H1 (cell line): Measurements from ENCODE around the gene GADL1. TPM values are rescaled to one million over a fixed set of nuclear protein-coding genes. Genes with fewer than 3 reads are reported as not detected.

Experiments used
- CTCF ChIA-PET: fragments of 300-600 bp; sonication (Branson Sonifier 250); formaldehyde crosslinking; loops from one replicate; lab custom pipeline; 2021; ENCODE audit not compliant: partially characterized antibody; lab: Charles Lee
- POLR2A ChIA-PET: fragments of 300-600 bp; sonication (Branson Sonifier 250); formaldehyde crosslinking; loops from one replicate; lab custom pipeline; 2021; ENCODE audit warnings: inconsistent platforms; ENCODE audit not compliant: partially characterized antibody; lab: Charles Lee
- DNase-seq, 2 experiments: peaks; one replicate each; pipeline versions ENCODE4 v3.0.0 to v3.0.0-alpha.2; 2010 to 2022; ENCODE audit warnings: low spot score in 2 of 2, low read depth in 1 of 2, mixed read lengths in 1 of 2
- FAIRE-seq: peaks from 2 replicates; lab custom pipeline; 2011; peaks lifted over from hg19 to GRCh38; lab: Jason Lieb, UNC
- H2AFZ ChIP-seq: 2 replicates; pipeline ENCODE4 v1.8.1; 2012; ENCODE audit warnings: low read length, inconsistent platforms
- H2AK5ac ChIP-seq: 2 replicates; pipeline ENCODE4 v1.6.1; 2013; ENCODE audit warnings: low read depth, low read length
- H2BK120ac ChIP-seq: replicated peaks from 2 replicates; pipeline ENCODE3; 2013; ENCODE audit warnings: low read depth, low read length, inconsistent platforms
- H2BK12ac ChIP-seq: 2 replicates; pipeline ENCODE4 v1.6.1; 2013; ENCODE audit warnings: low read depth, low read length
- H2BK15ac ChIP-seq: 2 replicates; pipeline ENCODE4 v1.6.1; 2013; ENCODE audit warnings: low read length
- H2BK20ac ChIP-seq: 2 replicates; pipeline ENCODE4 v1.6.1; 2013; ENCODE audit warnings: low read length
- H2BK5ac ChIP-seq: 2 replicates; pipeline ENCODE4 v1.6.1; 2013; ENCODE audit warnings: low read depth, low read length
- H3K14ac ChIP-seq: 2 replicates; pipeline ENCODE4 v1.6.1; 2013; ENCODE audit warnings: inconsistent platforms; ENCODE audit not compliant: insufficient read length
- H3K18ac ChIP-seq: 2 replicates; pipeline ENCODE4 v1.6.1; 2013; ENCODE audit warnings: low read length; ENCODE audit errors: extremely low read depth
- H3K23ac ChIP-seq: 2 replicates; pipeline ENCODE4 v1.6.1; 2013; ENCODE audit warnings: inconsistent platforms; ENCODE audit not compliant: insufficient read length
- H3K23me2 ChIP-seq: 2 replicates; pipeline ENCODE4 v1.6.1; 2013; ENCODE audit warnings: low read depth, low read length
- H3K27ac ChIP-seq: 2 replicates; pipeline ENCODE4 v1.6.1; 2011; ENCODE audit warnings: low read depth, low read length, inconsistent platforms
- H3K27me3 ChIP-seq, 4 experiments: replicated peaks in 1 of 4; 1 replicate in 1 of 4; 2 replicates in 3 of 4; pipeline versions ENCODE4 v1.6.1 to v1.8.1; 2011 to 2013; ENCODE audit warnings: low read length in 3 of 4, mild to moderate bottlenecking in 3 of 4, inconsistent platforms in 2 of 4, mixed read lengths in 2 of 4, moderate library complexity in 1 of 4; ENCODE audit not compliant: control insufficient read depth in 3 of 4, insufficient read depth in 3 of 4; ENCODE audit errors: extremely low read depth in 1 of 4
- H3K36me3 ChIP-seq, 4 experiments: 2 replicates each; pipeline versions ENCODE4 v1.6.1 to v1.8.1; 2011 to 2013; ENCODE audit warnings: mild to moderate bottlenecking in 4 of 4, low read length in 3 of 4, moderate library complexity in 2 of 4, control low read depth in 1 of 4, inconsistent platforms in 1 of 4; ENCODE audit not compliant: insufficient read depth in 4 of 4, control insufficient read depth in 2 of 4
- H3K4ac ChIP-seq: replicated peaks from 2 replicates; pipeline ENCODE3; 2013; ENCODE audit warnings: low read length, low read depth, mixed read lengths, inconsistent platforms; ENCODE audit not compliant: insufficient read length
- H3K4me1 ChIP-seq, 4 experiments: replicated peaks in 1 of 4; 1 replicate in 1 of 4; 2 replicates in 3 of 4; pipeline versions ENCODE4 v1.6.1 to v1.8.1; 2011 to 2013; ENCODE audit warnings: low read length in 3 of 4, inconsistent platforms in 2 of 4, mixed read lengths in 1 of 4; ENCODE audit not compliant: insufficient read depth in 4 of 4, control insufficient read depth in 3 of 4
- H3K4me2 ChIP-seq, 2 experiments: 2 replicates each; pipeline versions ENCODE4 v1.6.1 to v1.8.1; 2011 to 2013; ENCODE audit warnings: low read depth in 2 of 2, low read length in 2 of 2, control low read depth in 1 of 2, inconsistent platforms in 1 of 2, mild to moderate bottlenecking in 1 of 2; ENCODE audit not compliant: insufficient read depth in 1 of 2
- H3K4me3 ChIP-seq, 4 experiments: fragments of 200-600, 300-600 bp in 1 of 4; sonication (generic), shearing (Covaris generic), sonication (Bioruptor Twin) in 1 of 4; 2 replicates each; pipeline versions ENCODE4 v1.5.1 to v1.8.1; 2011 to 2016; ENCODE audit warnings: low read length in 4 of 4, low read depth in 3 of 4, control low read depth in 2 of 4, inconsistent platforms in 2 of 4, mild to moderate bottlenecking in 2 of 4, mixed read lengths in 1 of 4, moderate library complexity in 1 of 4; ENCODE audit not compliant: insufficient read depth in 2 of 4; ENCODE audit errors: extremely low read depth in 1 of 4
- H3K56ac ChIP-seq: replicated peaks from 2 replicates; pipeline ENCODE3; 2013; ENCODE audit warnings: low read depth, mild to moderate bottlenecking, mixed read lengths, low read length, inconsistent platforms; ENCODE audit not compliant: insufficient read length
- H3K79me1 ChIP-seq: 2 replicates; pipeline ENCODE4 v1.6.1; 2013; ENCODE audit warnings: low read depth, low read length, control low read depth
- H3K79me2 ChIP-seq, 2 experiments: 2 replicates each; pipeline versions ENCODE4 v1.6.1 to v1.8.1; 2012 to 2013; ENCODE audit warnings: low read length in 2 of 2, mild to moderate bottlenecking in 2 of 2, inconsistent platforms in 1 of 2; ENCODE audit not compliant: insufficient read depth in 2 of 2, control insufficient read depth in 1 of 2
- H3K9ac ChIP-seq, 4 experiments: replicated peaks in 1 of 4; 1 replicate in 1 of 4; 2 replicates in 3 of 4; pipeline versions ENCODE4 v1.6.1 to v1.8.1; 2011 to 2013; ENCODE audit warnings: low read depth in 3 of 4, low read length in 3 of 4, control low read depth in 2 of 4, mild to moderate bottlenecking in 2 of 4, moderate library complexity in 2 of 4, inconsistent platforms in 1 of 4; ENCODE audit errors: extremely low read depth in 1 of 4
- H3K9me3 ChIP-seq, 2 experiments: 2 replicates each; pipeline versions ENCODE4 v1.6.1 to v1.8.1; 2012 to 2013; ENCODE audit warnings: mild to moderate bottlenecking in 2 of 2, moderate library complexity in 2 of 2, control low read depth in 1 of 2, inconsistent platforms in 1 of 2, low read depth in 1 of 2, low read length in 1 of 2, mixed read lengths in 1 of 2; ENCODE audit not compliant: insufficient read depth in 2 of 2
- H4K20me1 ChIP-seq, 2 experiments: replicated peaks in 1 of 2; 2 replicates each; pipeline versions ENCODE3 to v1.8.1; 2011 to 2013; ENCODE audit warnings: inconsistent platforms in 2 of 2, low read length in 2 of 2, mild to moderate bottlenecking in 1 of 2; ENCODE audit not compliant: insufficient read depth in 2 of 2, control insufficient read depth in 1 of 2
- H4K5ac ChIP-seq: 2 replicates; pipeline ENCODE4 v1.6.1; 2013; ENCODE audit warnings: low read length, low read depth, mixed read lengths, inconsistent platforms; ENCODE audit not compliant: insufficient read length
- H4K8ac ChIP-seq: 2 replicates; pipeline ENCODE4 v1.8.0; 2013; ENCODE audit warnings: mild to moderate bottlenecking, moderate library complexity, low read length, inconsistent platforms; ENCODE audit not compliant: insufficient read depth; ENCODE audit errors: extremely low read depth
- H4K91ac ChIP-seq: replicated peaks from 2 replicates; pipeline ENCODE3; 2013; ENCODE audit warnings: low read length, mixed read lengths, inconsistent platforms; ENCODE audit not compliant: insufficient read length
- SIX5 ChIP-seq: IDR thresholded peaks from 2 replicates; pipeline ENCODE4 v1.6.1; 2011; ENCODE audit warnings: mild to moderate bottlenecking, low read depth, low read length
- SP1 ChIP-seq: IDR thresholded peaks from 2 replicates; pipeline ENCODE4 v1.6.1; 2011; ENCODE audit warnings: low read depth, low read length
- YY1 ChIP-seq: IDR thresholded peaks from 2 replicates; pipeline ENCODE4 v1.6.1; 2011; ENCODE audit warnings: low read depth, mild to moderate bottlenecking, low read length
- WGBS, 2 experiments: shearing (Covaris generic) in 1 of 2; methylation state at CpG; one replicate each; pipeline versions ENCODE4 v1.1.6 to v1.1.7; 2013 to 2015; ENCODE audit warnings: low lambda C conversion rate in 2 of 2, mixed read lengths in 2 of 2, inconsistent platforms in 1 of 2, low coverage in 1 of 2, missing lambda C conversion rate in 1 of 2; ENCODE audit not compliant: insufficient replicate concordance in 2 of 2, insufficient coverage in 1 of 2, insufficient read length in 1 of 2; ENCODE audit errors: extremely low coverage in 1 of 2, missing lambda C conversion rate in 1 of 2; 5-methylcytosine and 5-hydroxymethylcytosine counted together
- polyA plus RNA-seq, 7 experiments: library from polyadenylated mRNA; depleted of rRNA in 3 of 7; stranded (reverse) in 5 of 7; unstranded in 2 of 7; fragments of >200 nt in 5 of 7; fragments of 200-250 nt in 2 of 7; gene quantifications; 1 replicate in 5 of 7; 2 replicates in 1 of 7; 4 replicates in 1 of 7; pipeline versions ENCODE4 v1.2.1 to v1.2.3, GENCODE V29; 2011 to 2013; ENCODE audit warnings: missing spikeins in 2 of 7, mixed read lengths in 2 of 7
- total RNA-seq: library from RNA; stranded (reverse); fragmentation: NEBNext Ultra II Directional; extraction: Animal tissue kit (Norgen Biotek cat#: 25700); gene quantifications from 2 replicates; pipeline ENCODE4 v1.2.1, GENCODE V29; 2021
- TF ChIP-seq, protein P1 (sequence below): IDR thresholded peaks from 2 replicates; pipeline ENCODE4 v1.6.1; 2012; ENCODE audit warnings: low read length, inconsistent platforms

GADL1 gene
- total and polyA plus RNA-seq, 2 of the 8 experiments (the other 6 are each of a cell fraction or from before 2014, with no cell fraction given): 0.03 to 0.30 TPM

DNA sequence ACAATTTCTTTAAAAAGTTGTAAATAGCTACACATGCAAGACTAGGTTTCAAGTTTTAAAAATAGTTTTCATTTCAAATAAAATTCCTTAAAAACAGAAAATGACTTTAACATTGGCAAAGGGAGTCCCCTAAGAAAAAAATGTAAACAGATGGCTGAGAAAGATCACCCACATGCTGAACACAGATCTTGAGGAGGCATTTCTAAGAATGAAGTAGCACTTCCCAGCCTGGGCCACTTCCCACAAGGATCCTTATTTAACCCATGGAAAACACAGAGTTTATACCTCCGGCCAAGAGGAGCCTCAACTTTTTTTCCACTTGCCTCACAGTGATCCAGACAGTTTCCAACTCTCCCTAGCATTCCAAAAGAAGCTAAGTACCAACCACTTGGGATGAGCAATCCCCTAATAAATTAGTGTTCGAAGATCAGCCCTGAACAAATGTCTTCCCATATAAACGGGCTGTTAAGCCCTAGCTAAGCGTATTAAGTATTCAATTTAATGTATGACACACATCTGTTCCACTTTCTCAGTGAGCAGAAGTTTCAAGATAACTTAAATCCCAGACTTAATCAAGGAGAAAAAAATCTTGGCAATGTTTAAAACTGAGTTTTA, 61.4 kb downstream of the GADL1 start:
- no peaks in the 10 kb centered on the region for H3K9me3 ChIP-seq
- H3K79me2 ChIP-seq: no peaks in the 10 kb centered on the region
- no peak overlapping the region for H3K14ac ChIP-seq
- H2BK15ac ChIP-seq: no peak overlapping the region
- H3K4me2 ChIP-seq: no peak overlapping the region
- DNase-seq (no peak), FAIRE-seq (no peak)
- 85% methylated on average over 4 of the region's 4 CpGs; no CpG with 5 or more reads in 1 of the 2 experiments for WGBS, 2 experiments
- H3K9ac ChIP-seq: no peak overlapping the region
- no peak overlapping the region for H2BK120ac ChIP-seq
- H3K36me3 ChIP-seq: no peaks in the 10 kb centered on the region
- H3K23ac ChIP-seq: no peak overlapping the region
- H3K27ac ChIP-seq: no peak overlapping the region
- no peaks in the 10 kb centered on the region for H3K27me3 ChIP-seq
- H2BK5ac ChIP-seq: no peak overlapping the region
- H3K4me1 ChIP-seq: no peaks in the 10 kb centered on the region; a peak in 2 of 7 replicates
- no peak overlapping the region for H4K91ac ChIP-seq
- H2AK5ac ChIP-seq: no peak overlapping the region
- H3K79me1 ChIP-seq: no peaks in the 10 kb centered on the region
- TF ChIP-seq, protein P1, sequence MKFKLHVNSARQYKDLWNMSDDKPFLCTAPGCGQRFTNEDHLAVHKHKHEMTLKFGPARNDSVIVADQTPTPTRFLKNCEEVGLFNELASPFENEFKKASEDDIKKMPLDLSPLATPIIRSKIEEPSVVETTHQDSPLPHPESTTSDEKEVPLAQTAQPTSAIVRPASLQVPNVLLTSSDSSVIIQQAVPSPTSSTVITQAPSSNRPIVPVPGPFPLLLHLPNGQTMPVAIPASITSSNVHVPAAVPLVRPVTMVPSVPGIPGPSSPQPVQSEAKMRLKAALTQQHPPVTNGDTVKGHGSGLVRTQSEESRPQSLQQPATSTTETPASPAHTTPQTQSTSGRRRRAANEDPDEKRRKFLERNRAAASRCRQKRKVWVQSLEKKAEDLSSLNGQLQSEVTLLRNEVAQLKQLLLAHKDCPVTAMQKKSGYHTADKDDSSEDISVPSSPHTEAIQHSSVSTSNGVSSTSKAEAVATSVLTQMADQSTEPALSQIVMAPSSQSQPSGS: no peak
- no peak for TF ChIP-seq YY1
- no peak for TF ChIP-seq SP1
- no peak for TF ChIP-seq SIX5
- H2BK12ac ChIP-seq: no peak overlapping the region
- H3K23me2 ChIP-seq: no peaks in the 10 kb centered on the region
- H4K20me1 ChIP-seq: no peaks in the 10 kb centered on the region
- H3K4me3 ChIP-seq: no peak overlapping the region
- no peak overlapping the region for H3K56ac ChIP-seq
- no peak overlapping the region for H3K4ac ChIP-seq
- H4K8ac ChIP-seq: no peak overlapping the region
- no peak overlapping the region for H3K18ac ChIP-seq
- ChIA-PET CTCF (no interaction called here), POLR2A (no interaction called here)
- no peak overlapping the region for H2AFZ ChIP-seq
- H4K5ac ChIP-seq: no peak overlapping the region
- H2BK20ac ChIP-seq: no peak overlapping the region
